HEK293 (cell line): Measurements from ENCODE around the gene HOXB7.

Source experiments
- CTCF ChIA-PET: fragments of 350-600 bp; formaldehyde crosslinking; extraction: SDS; loops from one replicate; lab custom pipeline; 2021; ENCODE audit warnings: antibody characterized with exemption; lab: Yijun Ruan, JAX
- POLR2A ChIA-PET: fragments of 300-600 bp; formaldehyde crosslinking; extraction: SDS; loops from one replicate; lab custom pipeline; 2020; ENCODE audit warnings: antibody characterized with exemption, inconsistent platforms; lab: Yijun Ruan, JAX
- H3K27ac ChIP-seq: fragments of 200-500 bp; sonication (Bioruptor generic); 2 replicates; pipeline ENCODE4 v1.5.1; 2014; ENCODE audit warnings: low read depth, low read length, control low read depth, inconsistent platforms; ENCODE audit errors: extremely low read depth
- H3K36me3 ChIP-seq, 2 experiments: fragments of 200-500 bp in 1 of 2; sonication (Bioruptor generic) in 1 of 2; 1 replicate in 1 of 2; 2 replicates in 1 of 2; pipeline ENCODE4 v1.5.1; 2014 to 2017; ENCODE audit warnings: inconsistent platforms in 2 of 2, low read length in 2 of 2; ENCODE audit not compliant: control insufficient read depth in 2 of 2, insufficient read depth in 1 of 2
- H3K4me1 ChIP-seq: fragments of 200-500 bp; sonication (Bioruptor generic); 2 replicates; pipeline ENCODE4 v1.5.1; 2014; ENCODE audit warnings: mild to moderate bottlenecking, low read length, inconsistent platforms; ENCODE audit not compliant: control insufficient read depth, insufficient read depth
- H3K4me3 ChIP-seq: 2 replicates; pipeline ENCODE4 v1.5.1; 2011; ENCODE audit warnings: low read depth, mild to moderate bottlenecking, control low read depth, low read length, moderate library complexity
- H3K9me3 ChIP-seq: fragments of 200-500 bp; sonication (Bioruptor generic); 2 replicates; pipeline ENCODE4 v1.5.1; 2014; ENCODE audit warnings: low read depth, low read length, inconsistent platforms; ENCODE audit not compliant: control insufficient read depth, insufficient read depth
- EGR2 ChIP-seq: fragments of 450-650 bp; formaldehyde crosslinking; IDR thresholded peaks from 2 replicates; pipeline ENCODE4 v1.5.1; 2016; ENCODE audit warnings: low read depth, missing biosample characterization, missing genetic modification characterization
- GLIS2 ChIP-seq: fragments of 450-650 bp; formaldehyde crosslinking; IDR thresholded peaks from 2 replicates; pipeline ENCODE4 v1.5.1; 2016; ENCODE audit warnings: missing biosample characterization, missing genetic modification characterization
- HOXD13 ChIP-seq: sonication (generic); formaldehyde crosslinking; IDR thresholded peaks from 2 replicates; pipeline ENCODE4 v1.8.0; 2022; ENCODE audit warnings: missing genetic modification reagents, borderline replicate concordance
- SCRT2 ChIP-seq: fragments of 450-650 bp; formaldehyde crosslinking; IDR thresholded peaks from 2 replicates; pipeline ENCODE4 v1.5.1; 2016; ENCODE audit warnings: missing biosample characterization, missing genetic modification characterization
- WT1 ChIP-seq: fragments of 450-650 bp; formaldehyde crosslinking; IDR thresholded peaks from 2 replicates; pipeline ENCODE4 v1.5.1; 2016; ENCODE audit warnings: missing biosample characterization, missing genetic modification characterization
- ZIC2 ChIP-seq: fragments of 450-650 bp; formaldehyde crosslinking; IDR thresholded peaks from 2 replicates; pipeline ENCODE4 v1.5.1; 2016; ENCODE audit warnings: missing biosample characterization, missing genetic modification characterization
- ZNF335 ChIP-seq: fragments of 450-650 bp; formaldehyde crosslinking; conservative IDR thresholded peaks from 2 replicates; pipeline ENCODE4 v1.5.1; 2016; ENCODE audit warnings: missing biosample characterization, missing genetic modification characterization
- ZNF416 ChIP-seq: fragments of 450-650 bp; formaldehyde crosslinking; IDR thresholded peaks from 2 replicates; pipeline ENCODE4 v1.5.1; 2016; ENCODE audit warnings: missing biosample characterization, missing genetic modification characterization
- ZNF423 ChIP-seq: fragments of 450-650 bp; formaldehyde crosslinking; IDR thresholded peaks from 2 replicates; pipeline ENCODE4 v1.5.1; 2016; ENCODE audit warnings: missing biosample characterization, missing genetic modification characterization
- ZNF629 ChIP-seq: fragments of 450-650 bp; formaldehyde crosslinking; IDR thresholded peaks from 2 replicates; pipeline ENCODE4 v1.5.1; 2017; ENCODE audit warnings: missing biosample characterization, missing genetic modification characterization
- ZNF707 ChIP-seq: fragments of 450-650 bp; formaldehyde crosslinking; IDR thresholded peaks from 2 replicates; pipeline ENCODE4 v1.5.1; 2016; ENCODE audit warnings: missing biosample characterization, missing genetic modification characterization
- ZNF747 ChIP-seq: fragments of 450-650 bp; formaldehyde crosslinking; IDR thresholded peaks from 2 replicates; pipeline ENCODE4 v1.5.1; 2016; ENCODE audit warnings: missing biosample characterization, missing genetic modification characterization
- TF ChIP-seq, protein P1 (sequence below): fragments of 450-650 bp; formaldehyde crosslinking; IDR thresholded peaks from 2 replicates; pipeline ENCODE4 v1.5.1; 2016; ENCODE audit warnings: missing biosample characterization, missing genetic modification characterization
- TF ChIP-seq, protein P2 (sequence below): fragments of 450-650 bp; formaldehyde crosslinking; IDR thresholded peaks from 2 replicates; pipeline ENCODE4 v1.5.1; 2016; ENCODE audit warnings: missing biosample characterization, missing genetic modification characterization
- TF ChIP-seq, protein P3 (sequence below): fragments of 450-650 bp; formaldehyde crosslinking; IDR thresholded peaks from 2 replicates; pipeline ENCODE4 v1.5.1; 2016; ENCODE audit warnings: missing biosample characterization, missing genetic modification characterization
- TF ChIP-seq, protein P4 (sequence below): fragments of 450-650 bp; formaldehyde crosslinking; IDR thresholded peaks from 2 replicates; pipeline ENCODE4 v1.5.1; 2016; ENCODE audit warnings: missing biosample characterization, missing genetic modification characterization, low read depth
- TF ChIP-seq, protein P5 (sequence below): fragments of 450-650 bp; formaldehyde crosslinking; IDR thresholded peaks from 2 replicates; pipeline ENCODE4 v1.5.1; 2016; ENCODE audit warnings: missing biosample characterization, missing genetic modification characterization
- TF ChIP-seq, protein P6 (sequence below): fragments of 450-650 bp; formaldehyde crosslinking; IDR thresholded peaks from 2 replicates; pipeline ENCODE4 v1.5.1; 2016; ENCODE audit warnings: missing biosample characterization, missing genetic modification characterization
- TF ChIP-seq, protein P7 (sequence below): fragments of 450-650 bp; formaldehyde crosslinking; IDR thresholded peaks from 2 replicates; pipeline ENCODE4 v1.5.1; 2017; ENCODE audit warnings: missing biosample characterization, missing genetic modification characterization
- TF ChIP-seq, protein P8 (sequence below): fragments of 450-650 bp; formaldehyde crosslinking; IDR thresholded peaks from 2 replicates; pipeline ENCODE4; 2016; ENCODE audit warnings: missing biosample characterization, missing genetic modification characterization

Gene HOXB7

DNA sequence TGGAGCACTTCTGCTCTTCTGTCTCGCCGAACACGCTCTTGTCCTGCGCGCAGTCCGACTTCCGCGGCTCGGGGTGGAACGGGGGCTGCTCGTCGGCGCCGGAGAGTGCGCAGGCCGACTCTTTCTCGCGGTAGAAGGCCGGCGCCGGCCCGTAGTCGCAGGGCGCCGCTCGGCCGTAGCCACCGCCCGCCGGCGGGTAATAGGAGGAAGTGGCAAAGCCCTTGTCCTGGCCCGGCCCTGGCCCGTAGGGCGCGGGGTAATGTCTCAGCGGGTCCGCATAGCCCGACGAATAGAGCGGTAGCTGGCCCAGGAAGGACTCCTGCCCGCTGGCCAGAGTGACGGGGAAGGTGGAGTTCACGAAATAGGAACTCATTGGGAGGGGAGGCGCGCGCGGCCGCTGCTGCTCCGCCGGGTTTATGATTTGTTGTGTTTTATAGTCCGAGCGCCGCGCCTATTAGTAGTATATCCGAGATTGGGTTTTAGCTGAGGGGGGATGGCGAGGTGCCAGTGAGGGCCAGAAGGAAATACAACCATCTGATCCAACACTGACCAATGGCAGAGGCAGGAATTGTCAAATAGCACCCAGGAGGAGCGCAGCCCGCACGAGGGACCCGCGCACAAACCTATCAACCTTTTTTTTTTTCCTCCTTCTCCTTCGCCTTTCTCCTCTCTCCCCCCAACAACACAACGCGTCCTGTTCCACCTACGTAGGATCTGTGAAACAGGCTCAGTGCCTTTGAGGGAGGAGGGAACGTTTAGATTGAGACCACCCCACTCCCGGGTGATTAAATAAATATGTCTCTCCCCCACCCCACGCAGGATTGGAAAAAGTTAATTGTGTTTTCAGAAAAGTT lies 12.8 kb downstream of the HOXB7 start (continued):
- TF ChIP-seq, protein P1, sequence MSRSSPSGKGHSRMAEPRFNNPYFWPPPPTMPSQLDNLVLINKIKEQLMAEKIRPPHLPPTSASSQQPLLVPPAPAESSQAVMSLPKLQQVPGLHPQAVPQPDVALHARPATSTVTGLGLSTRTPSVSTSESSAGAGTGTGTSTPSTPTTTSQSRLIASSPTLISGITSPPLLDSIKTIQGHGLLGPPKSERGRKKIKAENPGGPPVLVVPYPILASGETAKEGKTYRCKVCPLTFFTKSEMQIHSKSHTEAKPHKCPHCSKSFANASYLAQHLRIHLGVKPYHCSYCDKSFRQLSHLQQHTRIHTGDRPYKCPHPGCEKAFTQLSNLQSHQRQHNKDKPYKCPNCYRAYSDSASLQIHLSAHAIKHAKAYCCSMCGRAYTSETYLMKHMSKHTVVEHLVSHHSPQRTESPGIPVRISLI (tag by site-specific recombination): peak; percentile 65; the same call in 1 of the 2 replicates
- peak; percentile 40; the same call in 1 of the 2 replicates for TF ChIP-seq WT1 (tag by site-specific recombination)
- TF ChIP-seq ZNF629: peak; percentile 72
- 0 out of 2 replicates have a peak, but pooled peaks have one; percentile 25 for TF ChIP-seq ZNF335 (tag by site-specific recombination)
- peak; percentile 73; the same call in 1 of the 2 replicates for TF ChIP-seq ZNF707 (tag by site-specific recombination)
- TF ChIP-seq, protein P2, sequence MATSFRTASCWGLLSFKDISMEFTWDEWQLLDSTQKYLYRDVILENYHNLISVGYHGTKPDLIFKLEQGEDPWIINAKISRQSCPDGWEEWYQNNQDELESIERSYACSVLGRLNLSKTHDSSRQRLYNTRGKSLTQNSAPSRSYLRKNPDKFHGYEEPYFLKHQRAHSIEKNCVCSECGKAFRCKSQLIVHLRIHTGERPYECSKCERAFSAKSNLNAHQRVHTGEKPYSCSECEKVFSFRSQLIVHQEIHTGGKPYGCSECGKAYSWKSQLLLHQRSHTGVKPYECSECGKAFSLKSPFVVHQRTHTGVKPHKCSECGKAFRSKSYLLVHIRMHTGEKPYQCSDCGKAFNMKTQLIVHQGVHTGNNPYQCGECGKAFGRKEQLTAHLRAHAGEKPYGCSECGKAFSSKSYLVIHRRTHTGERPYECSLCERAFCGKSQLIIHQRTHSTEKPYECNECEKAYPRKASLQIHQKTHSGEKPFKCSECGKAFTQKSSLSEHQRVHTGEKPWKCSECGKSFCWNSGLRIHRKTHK: no peak
- TF ChIP-seq, protein P3, sequence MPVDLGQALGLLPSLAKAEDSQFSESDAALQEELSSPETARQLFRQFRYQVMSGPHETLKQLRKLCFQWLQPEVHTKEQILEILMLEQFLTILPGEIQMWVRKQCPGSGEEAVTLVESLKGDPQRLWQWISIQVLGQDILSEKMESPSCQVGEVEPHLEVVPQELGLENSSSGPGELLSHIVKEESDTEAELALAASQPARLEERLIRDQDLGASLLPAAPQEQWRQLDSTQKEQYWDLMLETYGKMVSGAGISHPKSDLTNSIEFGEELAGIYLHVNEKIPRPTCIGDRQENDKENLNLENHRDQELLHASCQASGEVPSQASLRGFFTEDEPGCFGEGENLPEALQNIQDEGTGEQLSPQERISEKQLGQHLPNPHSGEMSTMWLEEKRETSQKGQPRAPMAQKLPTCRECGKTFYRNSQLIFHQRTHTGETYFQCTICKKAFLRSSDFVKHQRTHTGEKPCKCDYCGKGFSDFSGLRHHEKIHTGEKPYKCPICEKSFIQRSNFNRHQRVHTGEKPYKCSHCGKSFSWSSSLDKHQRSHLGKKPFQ (tag by site-specific recombination): 0 out of 2 replicates have a peak, but pooled peaks have one; percentile 25
- TF ChIP-seq, protein P4, sequence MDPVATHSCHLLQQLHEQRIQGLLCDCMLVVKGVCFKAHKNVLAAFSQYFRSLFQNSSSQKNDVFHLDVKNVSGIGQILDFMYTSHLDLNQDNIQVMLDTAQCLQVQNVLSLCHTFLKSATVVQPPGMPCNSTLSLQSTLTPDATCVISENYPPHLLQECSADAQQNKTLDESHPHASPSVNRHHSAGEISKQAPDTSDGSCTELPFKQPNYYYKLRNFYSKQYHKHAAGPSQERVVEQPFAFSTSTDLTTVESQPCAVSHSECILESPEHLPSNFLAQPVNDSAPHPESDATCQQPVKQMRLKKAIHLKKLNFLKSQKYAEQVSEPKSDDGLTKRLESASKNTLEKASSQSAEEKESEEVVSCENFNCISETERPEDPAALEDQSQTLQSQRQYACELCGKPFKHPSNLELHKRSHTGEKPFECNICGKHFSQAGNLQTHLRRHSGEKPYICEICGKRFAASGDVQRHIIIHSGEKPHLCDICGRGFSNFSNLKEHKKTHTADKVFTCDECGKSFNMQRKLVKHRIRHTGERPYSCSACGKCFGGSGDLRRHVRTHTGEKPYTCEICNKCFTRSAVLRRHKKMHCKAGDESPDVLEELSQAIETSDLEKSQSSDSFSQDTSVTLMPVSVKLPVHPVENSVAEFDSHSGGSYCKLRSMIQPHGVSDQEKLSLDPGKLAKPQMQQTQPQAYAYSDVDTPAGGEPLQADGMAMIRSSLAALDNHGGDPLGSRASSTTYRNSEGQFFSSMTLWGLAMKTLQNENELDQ (tag by site-specific recombination): no peak
- TF ChIP-seq, protein P5, sequence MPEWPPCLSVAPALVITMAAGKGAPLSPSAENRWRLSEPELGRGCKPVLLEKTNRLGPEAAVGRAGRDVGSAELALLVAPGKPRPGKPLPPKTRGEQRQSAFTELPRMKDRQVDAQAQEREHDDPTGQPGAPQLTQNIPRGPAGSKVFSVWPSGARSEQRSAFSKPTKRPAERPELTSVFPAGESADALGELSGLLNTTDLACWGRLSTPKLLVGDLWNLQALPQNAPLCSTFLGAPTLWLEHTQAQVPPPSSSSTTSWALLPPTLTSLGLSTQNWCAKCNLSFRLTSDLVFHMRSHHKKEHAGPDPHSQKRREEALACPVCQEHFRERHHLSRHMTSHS: no peak
- TF ChIP-seq HOXD13 (CRISPR knock-in tag): no peak
- TF ChIP-seq EGR2 (tag by site-specific recombination): peak; percentile 74

DNA sequence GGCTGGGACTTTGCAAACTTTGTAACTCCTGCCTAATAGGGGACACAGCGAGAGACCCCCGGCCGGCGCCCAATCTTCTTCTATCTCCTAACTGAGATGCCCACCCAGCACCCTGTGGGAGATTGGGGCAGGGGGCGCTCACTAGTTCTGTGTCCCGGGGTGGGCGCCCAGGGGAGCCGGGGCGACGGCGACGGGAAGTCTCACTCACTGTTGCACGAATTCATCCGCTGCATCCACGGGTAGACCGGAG lies 13.4 kb downstream of the HOXB7 start:
- peaks cover 5 to 34% of the 10 kb centered on the region in 2 experiments; a peak in 1 of 3 replicates for H3K36me3 ChIP-seq
- POLR2A ChIA-PET: interaction anchor here (1.0 kb wide), 1 partner anchor 26 kb away, joined by 3 read pairs; no protein-coding TSS in a partner anchor
- peaks cover 46% of the 10 kb centered on the region for H3K4me1 ChIP-seq
- peak overlapping the region; percentile 71 for H3K4me3 ChIP-seq
- H3K9me3 ChIP-seq: no peaks in the 10 kb centered on the region
- CTCF ChIA-PET: interaction anchor here (0.9 kb wide), 1 partner anchor 377 kb away, joined by 3 read pairs; no protein-coding TSS in a partner anchor
- TF ChIP-seq, protein P6, sequence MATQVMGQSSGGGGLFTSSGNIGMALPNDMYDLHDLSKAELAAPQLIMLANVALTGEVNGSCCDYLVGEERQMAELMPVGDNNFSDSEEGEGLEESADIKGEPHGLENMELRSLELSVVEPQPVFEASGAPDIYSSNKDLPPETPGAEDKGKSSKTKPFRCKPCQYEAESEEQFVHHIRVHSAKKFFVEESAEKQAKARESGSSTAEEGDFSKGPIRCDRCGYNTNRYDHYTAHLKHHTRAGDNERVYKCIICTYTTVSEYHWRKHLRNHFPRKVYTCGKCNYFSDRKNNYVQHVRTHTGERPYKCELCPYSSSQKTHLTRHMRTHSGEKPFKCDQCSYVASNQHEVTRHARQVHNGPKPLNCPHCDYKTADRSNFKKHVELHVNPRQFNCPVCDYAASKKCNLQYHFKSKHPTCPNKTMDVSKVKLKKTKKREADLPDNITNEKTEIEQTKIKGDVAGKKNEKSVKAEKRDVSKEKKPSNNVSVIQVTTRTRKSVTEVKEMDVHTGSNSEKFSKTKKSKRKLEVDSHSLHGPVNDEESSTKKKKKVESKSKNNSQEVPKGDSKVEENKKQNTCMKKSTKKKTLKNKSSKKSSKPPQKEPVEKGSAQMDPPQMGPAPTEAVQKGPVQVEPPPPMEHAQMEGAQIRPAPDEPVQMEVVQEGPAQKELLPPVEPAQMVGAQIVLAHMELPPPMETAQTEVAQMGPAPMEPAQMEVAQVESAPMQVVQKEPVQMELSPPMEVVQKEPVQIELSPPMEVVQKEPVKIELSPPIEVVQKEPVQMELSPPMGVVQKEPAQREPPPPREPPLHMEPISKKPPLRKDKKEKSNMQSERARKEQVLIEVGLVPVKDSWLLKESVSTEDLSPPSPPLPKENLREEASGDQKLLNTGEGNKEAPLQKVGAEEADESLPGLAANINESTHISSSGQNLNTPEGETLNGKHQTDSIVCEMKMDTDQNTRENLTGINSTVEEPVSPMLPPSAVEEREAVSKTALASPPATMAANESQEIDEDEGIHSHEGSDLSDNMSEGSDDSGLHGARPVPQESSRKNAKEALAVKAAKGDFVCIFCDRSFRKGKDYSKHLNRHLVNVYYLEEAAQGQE (tag by site-specific recombination): no peak
- TF ChIP-seq ZNF423 (tag by site-specific recombination) (peak; percentile 89), ZNF416 (no peak), SCRT2 (tag by site-specific recombination) (0 out of 2 replicates have a peak, but pooled peaks have one; percentile 25), GLIS2 (tag by site-specific recombination) (peak; percentile 85), ZNF747 (no peak), ZIC2 (tag by site-specific recombination) (peak; percentile 91)
- TF ChIP-seq, protein P7, sequence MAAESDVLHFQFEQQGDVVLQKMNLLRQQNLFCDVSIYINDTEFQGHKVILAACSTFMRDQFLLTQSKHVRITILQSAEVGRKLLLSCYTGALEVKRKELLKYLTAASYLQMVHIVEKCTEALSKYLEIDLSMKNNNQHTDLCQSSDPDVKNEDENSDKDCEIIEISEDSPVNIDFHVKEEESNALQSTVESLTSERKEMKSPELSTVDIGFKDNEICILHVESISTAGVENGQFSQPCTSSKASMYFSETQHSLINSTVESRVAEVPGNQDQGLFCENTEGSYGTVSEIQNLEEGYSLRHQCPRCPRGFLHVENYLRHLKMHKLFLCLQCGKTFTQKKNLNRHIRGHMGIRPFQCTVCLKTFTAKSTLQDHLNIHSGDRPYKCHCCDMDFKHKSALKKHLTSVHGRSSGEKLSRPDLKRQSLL: 0 out of 2 replicates have a peak, but pooled peaks have one; percentile 0
- TF ChIP-seq, protein P8, sequence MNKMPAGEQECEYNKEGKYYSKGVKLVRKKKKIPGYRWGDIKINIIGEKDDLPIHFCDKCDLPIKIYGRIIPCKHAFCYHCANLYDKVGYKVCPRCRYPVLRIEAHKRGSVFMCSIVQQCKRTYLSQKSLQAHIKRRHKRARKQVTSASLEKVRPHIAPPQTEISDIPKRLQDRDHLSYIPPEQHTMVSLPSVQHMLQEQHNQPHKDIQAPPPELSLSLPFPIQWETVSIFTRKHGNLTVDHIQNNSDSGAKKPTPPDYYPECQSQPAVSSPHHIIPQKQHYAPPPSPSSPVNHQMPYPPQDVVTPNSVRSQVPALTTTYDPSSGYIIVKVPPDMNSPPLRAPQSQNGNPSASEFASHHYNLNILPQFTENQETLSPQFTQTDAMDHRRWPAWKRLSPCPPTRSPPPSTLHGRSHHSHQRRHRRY (tag by site-specific recombination): 0 out of 2 replicates have a peak, but pooled peaks have one; percentile 18
- TF ChIP-seq, all 188 proteins: peak for 6
- peak overlapping the region; percentile 87 for H3K27ac ChIP-seq
